Tibial nerve (tissue), 4 donors: Measurements from ENCODE around the gene ANK2.

Experiments
- CTCF ChIP-seq, 5 experiments: fragments of 200-600 bp in 3 of 5; fragments of 450-650 bp in 2 of 5; sonication (generic) in 3 of 5; IDR thresholded peaks; one replicate each; pipeline ENCODE4 v1.5.1; 2016 to 2019; ENCODE audit warnings: antibody characterized with exemption in 5 of 5, mild to moderate bottlenecking in 3 of 5, moderate library complexity in 2 of 5
- EP300 ChIP-seq, 2 donors: sonication (generic); formaldehyde crosslinking; IDR thresholded peaks; one replicate each; pipeline ENCODE4 v1.6.1; 2017; ENCODE audit warnings: antibody characterized with exemption in 2 of 2, mild to moderate bottlenecking in 1 of 2

- TF ChIP-seq EP300 (IDR thresholded peaks at IDR 0.05): no peak
- no peak for TF ChIP-seq CTCF (IDR thresholded peaks at IDR 0.05)
These were observed 41.3 kb upstream of the ANK2 start for GRCh38 chr4:113008135-113008534.
